ENCODE data around the gene ANKRD13A. TPM values are rescaled to one million over a fixed set of nuclear protein-coding genes. Genes with fewer than 3 reads are reported as not detected.
"Not testable (repeated sequence)": the region's sequence is repeated elsewhere in the genome, so short reads cannot be mapped to it uniquely, and the experiment has no call there.

ANKRD13A gene
- total RNA-seq, 1 donor from 2014 or later: 31.8 TPM

DNA sequence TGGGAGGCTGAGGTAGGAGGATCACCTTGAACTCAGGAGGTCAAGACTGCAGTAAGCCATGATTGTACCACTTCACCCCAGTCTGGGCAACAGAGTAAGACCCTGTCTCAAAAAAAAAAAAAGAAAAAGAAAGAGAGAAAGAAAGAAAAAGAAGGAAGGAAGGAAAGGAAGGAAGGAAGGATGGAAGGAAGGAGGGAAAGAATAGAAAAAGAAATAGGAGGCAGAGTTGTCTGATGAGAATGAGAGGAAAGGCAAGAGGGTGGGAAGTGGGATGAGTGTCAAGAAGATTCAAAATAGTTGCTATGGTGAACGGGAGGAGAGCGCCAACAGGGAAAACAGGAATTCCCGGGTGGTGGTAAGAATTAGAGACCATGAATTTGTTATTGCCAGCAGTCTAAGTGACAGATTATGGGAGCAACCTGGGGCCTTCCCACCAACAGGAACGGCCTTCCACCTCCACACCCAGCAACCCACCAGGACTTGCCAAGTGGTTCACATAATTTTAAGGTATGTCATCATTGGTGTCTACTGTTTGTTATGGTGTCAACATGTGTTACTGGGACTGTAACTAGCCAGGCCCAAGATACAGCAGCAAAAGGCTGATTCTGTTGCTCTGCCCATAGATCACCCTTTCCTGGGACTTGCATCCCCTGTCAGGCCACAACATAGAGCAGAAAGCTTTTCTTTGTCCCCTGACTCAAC, 85.2 kb downstream of the ANKRD13A start:
- no peak for ATAC-seq

- not testable (repeated sequence) for ATAC-seq
These were observed 89.0 kb downstream of the ANKRD13A start for GRCh38 chr12:110088216-110088615.

GRCh38 chr12:110088936-110089335, 89.7 kb downstream of the ANKRD13A start:
- ATAC-seq: no peak

Other genes with a start within 250 kb of the ANKRD13A start
- gene TRPV4, start 166.0 kb upstream of the ANKRD13A start, total RNA-seq: 7.3 TPM
- 362 TPM for gene GLTP, start 118.9 kb upstream of the ANKRD13A start, total RNA-seq
- gene TCHP, start 99.2 kb upstream of the ANKRD13A start, total RNA-seq: 13.1 TPM
- gene GIT2, start 3.1 kb upstream of the ANKRD13A start, total RNA-seq: 16.3 TPM
- gene C12orf76, start 49.1 kb downstream of the ANKRD13A start, total RNA-seq: 3.3 TPM
- gene IFT81, start 124.9 kb downstream of the ANKRD13A start, total RNA-seq: 2.5 TPM

All from esophagus mucosa (tissue), 1 donor.